ENCODE data around the gene GPR153.

DNA sequence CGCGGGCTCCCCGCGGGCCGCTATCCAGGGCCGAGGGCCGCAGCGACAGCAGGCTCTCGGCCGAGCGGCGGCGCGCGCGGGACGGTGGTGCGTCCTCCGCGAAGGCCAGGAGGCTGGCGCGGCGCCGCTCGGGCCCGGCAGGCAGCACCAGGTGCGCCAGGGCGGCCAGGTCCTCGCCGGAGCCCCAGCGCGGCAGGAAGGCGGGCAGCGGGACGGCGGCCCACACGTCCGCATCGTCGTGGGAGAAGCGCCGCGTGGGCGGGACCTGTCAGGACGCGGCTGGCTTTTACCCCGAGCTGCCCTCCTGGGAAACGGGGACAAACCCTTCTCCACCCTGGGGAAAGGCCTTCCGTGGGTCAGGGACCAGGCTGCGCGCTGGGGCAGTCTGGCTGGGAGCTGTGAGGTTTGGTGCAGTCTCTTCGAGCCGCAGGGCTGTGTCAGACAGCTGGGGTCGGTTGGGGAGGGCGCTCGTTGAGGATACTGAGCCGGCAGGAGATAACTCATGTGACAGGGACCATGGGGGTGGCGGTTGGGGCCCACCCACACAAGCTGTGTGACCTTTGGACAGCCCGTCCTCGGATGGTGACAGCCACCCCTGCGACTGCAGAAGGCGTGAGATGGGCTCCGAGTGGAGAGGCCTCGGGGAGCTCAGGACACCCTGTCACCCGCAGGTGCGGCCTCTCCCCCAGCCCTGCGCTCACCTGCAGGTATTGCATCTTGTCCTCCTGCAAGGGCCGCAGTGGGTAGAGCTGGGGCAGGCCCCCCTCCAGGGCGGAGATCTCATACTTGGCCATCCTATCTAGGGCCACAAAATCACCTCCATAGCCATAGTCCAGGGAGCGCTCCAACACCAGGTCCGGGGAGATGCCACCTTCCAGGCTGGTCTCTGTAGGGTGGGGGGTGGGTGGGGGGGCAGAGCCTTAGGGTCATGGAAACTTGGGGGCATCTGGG, 10.9 kb downstream of the GPR153 start:
- TF ChIP-seq EZH2 (IDR thresholded peaks at IDR 0.05) (no peak), POLR2AphosphoS5 (IDR thresholded peaks at IDR 0.05; ENCODE audit: borderline replicate concordance, low read depth, low read length) (no peak; the same call in 1 of the 2 replicates), FOXP2 (optimal IDR thresholded peaks at IDR 0.05; ENCODE audit: control extremely low read depth, extremely low read length, insufficient read depth) (no peak)
